ENCODE measurements around the gene ADSS1.
"Not testable (repeated sequence)": the region's sequence is repeated elsewhere in the genome, so short reads cannot be mapped to it uniquely, and the experiment has no call there.

The ADSS1 gene

GRCh38 chr14:104729176-104729834, 5.3 kb downstream of the ADSS1 start:
- FAIRE-seq; DNase-seq (ENCODE audit: extremely low spot score, insufficient read length, low read depth): not testable (repeated sequence)

- FAIRE-seq (no peak), DNase-seq (ENCODE audit: extremely low spot score, insufficient read length, low read depth) (no peak)
Measured at GRCh38 chr14:104729835-104730181, 5.8 kb downstream of the ADSS1 start.

GRCh38 chr14:104730487-104730886, 6.5 kb downstream of the ADSS1 start:
- DNase-seq (ENCODE audit: extremely low spot score, insufficient read length, low read depth) = no peak
- FAIRE-seq = no peak

DNA sequence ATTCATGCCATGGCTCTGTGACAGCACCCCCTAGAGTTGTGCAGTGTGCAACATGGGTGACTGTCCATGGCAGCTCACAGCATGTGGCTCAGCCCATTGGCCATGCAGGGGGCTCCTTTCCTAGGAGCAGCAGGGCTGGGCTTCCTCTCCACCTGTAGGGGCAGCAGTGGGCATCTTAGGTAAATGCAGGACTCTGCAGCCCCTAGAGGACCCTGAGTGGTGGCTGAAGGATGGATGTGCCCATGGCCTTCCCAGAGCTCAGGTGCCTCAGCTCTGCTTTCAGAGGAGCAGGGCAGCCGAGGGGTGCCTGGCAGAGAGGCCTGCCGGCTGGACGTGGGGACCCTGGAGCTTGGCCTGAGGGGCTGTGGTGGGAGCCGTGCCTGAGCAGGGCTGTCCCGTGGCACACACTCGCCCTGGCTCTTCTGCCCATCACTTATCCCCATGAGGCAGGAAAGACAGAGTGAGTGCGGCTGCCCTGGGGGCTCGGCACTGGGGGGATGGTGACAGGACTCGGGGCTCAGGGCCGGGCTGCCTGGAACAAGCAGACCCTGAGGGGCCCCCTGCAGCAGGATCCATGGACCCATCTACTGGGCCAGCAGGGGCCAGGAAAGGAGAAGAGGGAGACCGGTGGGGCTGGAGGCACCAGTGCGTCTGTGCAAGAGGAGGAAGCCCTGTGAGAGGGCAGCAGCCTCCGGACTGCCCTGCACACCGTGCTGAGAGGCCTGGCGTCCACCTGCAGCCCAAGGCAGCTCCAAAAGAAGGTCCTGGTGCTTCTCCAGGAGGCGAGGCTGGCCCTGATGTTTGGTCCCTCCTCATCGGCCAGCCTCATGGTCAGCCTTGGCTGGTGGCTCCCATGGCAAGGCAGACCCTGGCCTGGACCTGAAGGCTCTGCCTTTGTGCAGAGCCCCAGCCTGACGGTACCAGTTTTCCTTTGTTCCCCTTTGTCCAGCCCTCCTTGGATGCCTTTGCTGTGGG, 7.6 kb downstream of the ADSS1 start:
- FAIRE-seq = no peak

GRCh38 chr14:104732355-104732804, 8.4 kb downstream of the ADSS1 start:
- no peak for DNase-seq (ENCODE audit: extremely low spot score, insufficient read length, low read depth)
- FAIRE-seq = no peak

More for the DNA sequence above, 7.6 kb downstream of the ADSS1 start:
- DNase-seq (ENCODE audit: extremely low spot score, insufficient read length, low read depth) = no peak

- FAIRE-seq (no peak), DNase-seq (ENCODE audit: extremely low spot score, insufficient read length, low read depth) (no peak)
Measured at GRCh38 chr14:104732931-104733681, 9.1 kb downstream of the ADSS1 start.

DNA sequence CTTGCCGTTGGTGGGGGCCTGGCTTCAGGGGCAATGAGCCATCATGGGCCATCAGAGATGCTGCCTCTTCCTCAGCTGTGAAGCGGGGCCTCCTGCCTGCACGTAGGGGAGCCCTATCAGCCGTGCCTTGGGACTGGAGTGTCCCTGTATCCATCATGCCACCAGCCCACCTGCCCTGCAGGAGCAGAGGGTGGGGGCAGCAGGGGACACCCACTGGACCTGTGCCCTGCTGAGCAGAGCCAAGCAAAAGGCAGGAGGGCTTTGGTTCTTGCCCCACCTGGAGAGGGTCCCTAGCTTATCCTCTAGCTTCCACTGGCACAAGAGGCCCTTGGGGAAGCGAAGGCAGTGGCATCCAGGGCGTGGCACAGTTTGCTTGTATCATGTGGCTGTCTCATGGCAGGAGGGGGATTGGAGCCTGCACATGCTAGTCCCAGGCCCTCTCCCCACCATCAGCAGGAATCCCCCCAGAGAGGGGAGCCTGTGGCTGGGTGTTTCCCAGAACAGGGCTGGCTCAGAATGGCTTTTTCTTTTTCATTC, 10.1 kb downstream of the ADSS1 start:
- FAIRE-seq (no peak), DNase-seq (ENCODE audit: extremely low spot score, insufficient read length, low read depth) (no peak)

DNA sequence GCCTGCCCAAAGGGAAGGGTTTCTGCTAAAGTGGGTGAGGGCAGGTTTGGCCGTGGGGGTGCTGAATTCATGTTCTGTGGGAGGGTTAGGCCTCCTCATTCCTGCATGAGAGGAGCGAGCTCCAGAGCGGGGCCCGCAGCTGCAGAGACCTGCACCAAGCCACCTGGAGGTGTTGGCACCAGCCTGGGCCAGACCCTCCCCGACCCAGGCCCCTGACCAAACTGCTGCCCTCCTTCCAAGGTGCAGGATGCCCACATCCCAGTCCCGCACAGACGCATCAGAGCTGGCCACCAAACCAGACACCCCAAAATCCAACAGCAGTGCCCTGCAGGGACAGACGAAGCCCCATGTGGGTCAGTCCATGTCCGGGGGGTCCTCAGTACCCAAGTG, 10.6 kb downstream of the ADSS1 start:
- no peak for DNase-seq (ENCODE audit: extremely low spot score, insufficient read length, low read depth)
- no peak for FAIRE-seq

DNA sequence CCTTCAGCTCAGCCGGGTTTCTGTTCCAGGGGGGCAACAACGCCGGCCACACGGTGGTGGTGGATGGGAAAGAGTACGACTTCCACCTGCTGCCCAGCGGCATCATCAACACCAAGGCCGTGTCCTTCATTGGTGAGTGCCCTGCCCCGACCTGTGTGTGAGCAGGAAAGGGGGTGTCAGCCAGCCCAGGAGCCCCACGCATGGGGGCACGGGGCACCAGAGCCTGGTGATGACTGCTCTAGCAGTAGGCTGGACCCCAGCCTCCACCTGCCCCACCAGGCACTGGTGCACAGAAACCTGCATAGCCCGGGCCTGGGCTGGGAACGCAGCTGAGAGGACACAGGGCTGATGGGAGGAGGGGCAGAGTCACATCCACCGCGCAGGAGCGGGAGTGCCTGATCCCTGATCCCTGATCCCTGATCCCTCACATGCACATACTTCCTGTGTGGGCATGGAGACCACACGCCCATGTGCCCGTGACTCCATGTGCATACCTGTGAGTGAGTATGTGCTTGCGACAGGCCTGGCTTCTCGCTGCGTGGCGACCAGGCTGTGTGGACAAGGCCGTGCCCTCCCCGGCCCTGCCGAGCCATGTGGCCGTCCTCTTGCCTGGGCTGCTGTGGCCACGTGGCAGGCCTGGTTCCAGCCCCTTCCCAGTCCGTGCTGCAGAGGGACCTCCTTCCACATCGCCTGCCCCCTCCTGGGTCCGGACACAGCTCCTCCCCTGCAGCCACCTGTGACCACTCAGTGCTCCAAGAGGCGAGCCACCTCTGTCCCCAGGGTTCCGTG, 11.2 kb downstream of the ADSS1 start:
- FAIRE-seq (no peak), DNase-seq (ENCODE audit: extremely low spot score, insufficient read length, low read depth) (no peak)

DNA sequence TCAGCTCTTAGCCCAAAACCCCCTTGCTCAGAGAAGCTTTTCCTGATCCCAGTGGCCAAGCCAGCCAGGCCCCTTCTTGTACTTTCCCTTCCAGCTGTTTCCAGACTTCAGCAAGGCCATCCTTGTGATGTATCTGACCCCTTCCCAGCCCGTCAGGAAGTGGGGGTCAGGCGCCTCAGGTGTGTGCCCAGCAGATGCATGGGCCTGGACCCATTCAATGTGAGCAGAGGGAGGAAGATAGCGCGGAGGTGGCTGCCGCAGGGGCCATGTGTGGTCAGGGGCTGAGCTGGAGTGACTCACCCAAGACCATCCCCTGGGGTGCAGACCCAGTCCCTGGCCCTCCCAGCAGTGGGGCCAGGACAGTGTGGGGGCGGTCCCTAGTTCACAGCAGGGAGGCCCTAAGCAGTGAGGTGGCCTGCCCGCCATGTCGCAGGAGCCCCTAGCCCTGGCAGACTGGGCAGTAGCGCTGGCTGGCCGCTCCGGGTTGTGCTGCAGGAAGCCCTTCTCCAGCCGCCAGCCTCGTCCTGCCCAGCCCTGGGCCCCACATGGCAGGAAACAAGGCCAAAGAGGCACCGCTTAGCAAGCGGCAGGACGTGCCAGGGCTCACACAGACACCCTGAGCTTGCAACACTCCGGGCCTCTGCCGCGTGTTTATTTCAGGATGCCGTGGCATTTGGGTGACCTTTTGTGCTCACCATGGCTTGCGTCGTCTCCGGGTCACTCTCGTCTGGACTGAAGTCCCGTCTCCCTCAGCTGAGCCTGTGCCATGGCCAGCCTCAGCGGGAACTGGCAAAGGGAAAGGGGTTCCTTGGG, 12.0 kb downstream of the ADSS1 start:
- FAIRE-seq (no peak), DNase-seq (ENCODE audit: extremely low spot score, insufficient read length, low read depth) (no peak)

DNA sequence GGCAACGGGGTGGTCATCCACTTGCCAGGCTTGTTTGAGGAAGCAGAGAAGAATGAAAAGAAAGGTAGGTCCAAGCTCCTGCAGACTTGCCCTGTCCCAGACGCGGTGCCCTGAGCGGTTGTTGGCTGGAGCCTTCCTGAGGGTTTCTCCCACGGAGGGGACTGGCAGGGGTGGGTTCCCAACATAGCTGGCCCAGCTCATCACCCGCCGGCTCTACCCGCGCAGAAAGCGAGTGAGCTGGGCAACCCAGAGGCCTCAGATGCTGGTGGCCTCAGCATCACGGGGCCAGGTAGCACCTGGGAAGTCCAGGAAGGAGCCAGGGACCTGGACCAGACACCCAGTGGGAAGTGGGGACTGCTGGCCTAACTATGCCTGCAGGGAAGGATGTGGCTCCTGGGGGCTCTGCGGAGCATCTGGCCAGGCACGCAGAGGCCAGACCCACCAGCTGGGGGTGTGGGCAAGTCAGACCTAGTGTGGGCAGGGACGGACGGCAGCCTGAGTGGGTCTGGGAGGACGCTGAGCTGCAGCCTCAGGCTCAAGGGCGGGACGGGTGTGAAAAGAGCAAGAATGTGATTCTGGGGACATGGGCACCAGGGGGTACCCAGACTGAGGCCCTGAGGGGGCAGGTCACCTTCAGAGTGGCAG, 14.5 kb downstream of the ADSS1 start:
- FAIRE-seq (no peak), DNase-seq (ENCODE audit: extremely low spot score, insufficient read length, low read depth) (no peak)

DNA sequence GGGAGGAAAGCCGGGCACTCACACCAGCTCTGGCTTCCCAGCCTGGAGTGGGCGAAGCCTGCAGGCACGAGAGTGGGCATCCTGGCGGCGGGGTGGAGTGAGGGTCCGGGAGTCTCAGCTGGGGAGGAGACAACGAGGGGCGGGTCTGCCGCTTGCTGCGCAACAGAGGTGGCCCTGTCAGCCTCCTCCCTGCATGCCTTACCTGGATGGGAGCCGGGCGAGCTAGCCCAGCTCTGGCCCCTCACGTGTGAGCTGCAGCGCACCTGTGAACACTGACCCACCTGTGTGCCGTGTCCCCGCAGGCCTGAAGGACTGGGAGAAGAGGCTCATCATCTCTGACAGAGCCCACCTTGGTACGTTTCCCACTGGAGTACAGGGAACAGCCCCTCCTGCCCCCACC, 15.0 kb downstream of the ADSS1 start:
- FAIRE-seq = no peak
- DNase-seq (ENCODE audit: extremely low spot score, insufficient read length, low read depth) = no peak

DNA sequence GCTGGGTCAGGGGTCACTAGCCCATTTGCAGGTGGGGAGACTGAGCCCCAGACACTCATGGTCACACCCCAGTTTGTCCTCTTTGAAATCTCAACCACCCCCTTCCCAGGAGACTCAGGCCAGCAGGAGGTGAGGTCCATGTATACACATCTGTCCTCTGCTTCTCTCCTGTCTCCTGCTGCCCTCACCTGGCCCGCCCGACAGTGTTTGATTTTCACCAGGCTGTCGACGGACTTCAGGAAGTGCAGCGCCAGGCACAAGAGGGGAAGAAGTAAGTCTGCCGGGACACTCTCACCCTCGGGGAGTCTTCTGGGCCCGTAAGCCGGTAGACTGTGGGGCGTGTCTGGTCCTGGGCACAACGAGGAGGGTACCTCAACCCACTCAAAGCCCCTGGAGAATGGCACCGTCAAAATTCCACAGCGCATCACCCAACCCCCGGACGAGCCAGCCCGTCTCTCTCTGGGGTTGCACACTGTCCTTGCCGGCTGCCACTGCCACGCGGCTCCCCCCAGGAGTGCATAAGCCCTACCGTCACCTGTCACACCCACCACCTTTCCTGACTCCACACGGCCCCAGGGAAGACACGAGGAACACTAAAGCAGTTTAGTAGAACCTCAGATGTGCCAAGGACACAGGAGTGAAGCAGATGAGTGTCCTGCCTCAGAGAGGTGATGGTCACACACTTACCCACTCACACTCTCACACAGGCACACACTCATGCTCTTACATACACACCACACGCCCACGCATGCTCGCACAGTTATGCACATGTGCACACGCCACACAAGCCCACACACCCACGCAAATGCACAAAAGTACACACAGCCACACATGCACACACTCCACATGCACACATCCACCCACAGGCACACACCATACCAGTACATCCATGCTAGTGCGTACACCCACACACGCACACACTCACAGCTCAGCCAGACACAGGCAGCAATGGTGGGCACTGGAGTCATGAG, 15.8 kb downstream of the ADSS1 start:
- DNase-seq (ENCODE audit: extremely low spot score, insufficient read length, low read depth) (no peak), FAIRE-seq (no peak)

- no peak for DNase-seq (ENCODE audit: extremely low spot score, insufficient read length, low read depth)
Measured at GRCh38 chr14:104741108-104741802, 17.2 kb downstream of the ADSS1 start.

GRCh38 chr14:104741803-104742251, 17.8 kb downstream of the ADSS1 start:
- DNase-seq (ENCODE audit: extremely low spot score, insufficient read length, low read depth) = no peak
- FAIRE-seq = no peak

More at GRCh38 chr14:104741108-104741802, 17.2 kb downstream of the ADSS1 start:
- FAIRE-seq = no peak
